Prostate gland (tissue), 2 donors: ENCODE measurements around the gene PABPC4L. TPM values are rescaled to one million over a fixed set of nuclear protein-coding genes. Genes with fewer than 3 reads are reported as not detected.

Experiments used
- DNase-seq: peaks from one replicate; pipeline ENCODE4 v3.0.0-alpha.2; 2019; ENCODE audit warnings: low spot score
- H3K27ac ChIP-seq, 2 donors: fragments of 200-600 bp; sonication (generic); 2 replicates each; pipeline ENCODE4 v1.5.1; 2017 to 2019
- H3K27me3 ChIP-seq: fragments of 200-600 bp; sonication (generic); replicated peaks from 2 replicates; pipeline ENCODE4 v1.5.1; 2019; ENCODE audit not compliant: insufficient read depth
- H3K36me3 ChIP-seq, 2 donors: fragments of 200-600 bp; sonication (generic); 1 replicate in 1 of 2; 2 replicates in 1 of 2; pipeline versions ENCODE4 v1.5.1 to v1.8.1; 2017 to 2019
- H3K4me1 ChIP-seq: fragments of 200-600 bp; sonication (generic); replicated peaks from 2 replicates; pipeline ENCODE4 v1.5.1; 2019
- H3K4me3 ChIP-seq, 2 donors: fragments of 200-600 bp; sonication (generic); 2 replicates each; pipeline ENCODE4 v1.5.1; 2017 to 2019
- H3K9me3 ChIP-seq: fragments of 200-600 bp; sonication (generic); 2 replicates; pipeline ENCODE4 v1.5.1; 2017
- CTCF ChIP-seq, 4 experiments: fragments of 200-600 bp in 2 of 4; fragments of 450-650 bp in 2 of 4; sonication (generic) in 2 of 4; IDR thresholded peaks; 1 replicate in 3 of 4; 2 replicates in 1 of 4; pipeline ENCODE4 v1.5.1; 2016 to 2019; ENCODE audit warnings: antibody characterized with exemption in 4 of 4, mild to moderate bottlenecking in 2 of 4, moderate library complexity in 2 of 4
- POLR2A ChIP-seq: fragments of 450-650 bp; IDR thresholded peaks from one replicate; pipeline ENCODE4 v1.6.1; 2016; ENCODE audit warnings: antibody characterized with exemption, mild to moderate bottlenecking
- POLR2AphosphoS5 ChIP-seq: sonication (generic); formaldehyde crosslinking; IDR thresholded peaks from one replicate; pipeline ENCODE4 v1.6.1; 2017; ENCODE audit warnings: antibody characterized with exemption
- WGBS: methylation state at CpG from one replicate; pipeline ENCODE4 v1.1.5; 2018; 5-methylcytosine and 5-hydroxymethylcytosine counted together
- intact Hi-C: fragments of 100-400 bp; cut with DNase I; formaldehyde crosslinking; loops from one replicate; pipeline ENCODE4 v1.14.2; 2022
- total RNA-seq, 2 donors: library from RNA; depleted of rRNA; stranded (reverse); fragments of >200 nt; gene quantifications; one replicate each; pipeline ENCODE4 v1.1.0, GENCODE V29; 2016

Gene PABPC4L
- total RNA-seq, 2 donors from 2014 or later: 1.1 to 2.8 TPM

GRCh38 chr4:134154097-134154496 lies 47.5 kb downstream of the PABPC4L start:
- no peaks in the 10 kb centered on the region for H3K27me3 ChIP-seq
- no peaks in the 10 kb centered on the region for H3K36me3 ChIP-seq
- no peak overlapping the region for H3K4me3 ChIP-seq
- H3K27ac ChIP-seq: no peak overlapping the region
- DNase-seq: no peak
- no peaks in the 10 kb centered on the region for H3K4me1 ChIP-seq
- TF ChIP-seq CTCF (IDR thresholded peaks at IDR 0.05): no peak
- TF ChIP-seq POLR2AphosphoS5: no peak
- TF ChIP-seq POLR2A: no peak
- intact Hi-C loops: no loop called here
- no peaks in the 10 kb centered on the region for H3K9me3 ChIP-seq
- 94% methylated on average over 4 of the region's 4 CpGs for WGBS

GRCh38 chr4:134147941-134148340 lies 53.6 kb downstream of the PABPC4L start:
- no peak for DNase-seq
- H3K4me1 ChIP-seq: no peaks in the 10 kb centered on the region
- no peaks in the 10 kb centered on the region for H3K9me3 ChIP-seq
- no peaks in the 10 kb centered on the region for H3K27me3 ChIP-seq
- H3K27ac ChIP-seq: no peak overlapping the region
- no peak overlapping the region for H3K4me3 ChIP-seq
- intact Hi-C loops: no loop called here
- H3K36me3 ChIP-seq: no peaks in the 10 kb centered on the region
- no peak for TF ChIP-seq POLR2AphosphoS5
- no peak for TF ChIP-seq POLR2A
- no peak for TF ChIP-seq CTCF (IDR thresholded peaks at IDR 0.05)
